Suprapubic skin (tissue), 4 donors: Measurements from ENCODE around the gene AK1. TPM values are rescaled to one million over a fixed set of nuclear protein-coding genes. Genes with fewer than 3 reads are reported as not detected.
A peak's percentile ranks its signal among the peaks of the same experiment; 100 is the strongest.

Experiments
- DNase-seq, 2 donors: peaks; one replicate each; pipeline ENCODE4 v3.0.0-alpha.2; 2019; ENCODE audit warnings: low spot score in 2 of 2
- H3K27ac ChIP-seq: fragments of 200-600 bp; sonication (generic); one replicate; pipeline ENCODE4 v1.5.1; 2019
- H3K27me3 ChIP-seq: fragments of 200-600 bp; sonication (generic); one replicate; pipeline ENCODE4 v1.5.1; 2019
- H3K36me3 ChIP-seq: fragments of 200-600 bp; sonication (generic); one replicate; pipeline ENCODE4 v1.5.1; 2019
- H3K4me1 ChIP-seq: fragments of 200-600 bp; sonication (generic); one replicate; pipeline ENCODE4 v1.5.1; 2019
- H3K4me3 ChIP-seq: fragments of 200-600 bp; sonication (generic); one replicate; pipeline ENCODE4 v1.5.1; 2019; ENCODE audit warnings: mild to moderate bottlenecking
- H3K9me3 ChIP-seq: fragments of 200-600 bp; sonication (generic); one replicate; pipeline ENCODE4 v1.5.1; 2019
- CTCF ChIP-seq, 2 donors: fragments of 200-600 bp in 1 of 2; fragments of 450-650 bp in 1 of 2; sonication (generic) in 1 of 2; IDR thresholded peaks; one replicate each; pipeline ENCODE4 v1.5.1; 2016 to 2019; ENCODE audit warnings: antibody characterized with exemption in 2 of 2, mild to moderate bottlenecking in 1 of 2, moderate library complexity in 1 of 2
- EP300 ChIP-seq: sonication (generic); formaldehyde crosslinking; IDR thresholded peaks from one replicate; pipeline ENCODE4 v1.6.1; 2017; ENCODE audit warnings: antibody characterized with exemption
- POLR2A ChIP-seq, 2 donors: fragments of 450-650 bp; IDR thresholded peaks; one replicate each; pipeline ENCODE4 v1.6.1; 2017; ENCODE audit warnings: antibody characterized with exemption in 2 of 2, mild to moderate bottlenecking in 2 of 2, moderate library complexity in 2 of 2
- POLR2AphosphoS5 ChIP-seq, 3 donors: sonication (generic); formaldehyde crosslinking; IDR thresholded peaks; one replicate each; pipeline ENCODE4 v1.6.1; 2017; ENCODE audit warnings: antibody characterized with exemption in 3 of 3
- WGBS: methylation state at CpG from one replicate; pipeline ENCODE4 v1.1.5; 2018; 5-methylcytosine and 5-hydroxymethylcytosine counted together
- total RNA-seq, 4 donors: library from RNA; depleted of rRNA; stranded (reverse); fragments of >200 nt; gene quantifications; one replicate each; pipeline ENCODE4 v1.1.0, GENCODE V29; 2016

The AK1 gene
- total RNA-seq, 4 donors from 2014 or later = 22.6 to 36.0 (median 26.0) TPM

GRCh38 chr9:127833555-127833954, 43.9 kb downstream of the AK1 start:
- H3K4me3 ChIP-seq = no peak overlapping the region
- TF ChIP-seq POLR2AphosphoS5 (IDR thresholded peaks at IDR 0.05) (peak in 1 of 3 donors; percentile 49), EP300 (no peak)
- peak overlapping the region; percentile 31 for H3K27ac ChIP-seq
- 42% methylated on average over 1 of the region's 1 CpG for WGBS
- H3K4me1 ChIP-seq = peaks cover 53% of the 10 kb centered on the region
- H3K36me3 ChIP-seq = no peaks in the 10 kb centered on the region
- H3K27me3 ChIP-seq = no peaks in the 10 kb centered on the region
- no peaks in the 10 kb centered on the region for H3K9me3 ChIP-seq
- DNase-seq = no peak

- H3K36me3 ChIP-seq = no peaks in the 10 kb centered on the region
- peaks cover 47% of the 10 kb centered on the region for H3K4me1 ChIP-seq
- no peak overlapping the region for H3K27ac ChIP-seq
- H3K27me3 ChIP-seq = no peaks in the 10 kb centered on the region
- 72% methylated on average over 7 of the region's 7 CpGs for WGBS
- no peak overlapping the region for H3K4me3 ChIP-seq
- no peaks in the 10 kb centered on the region for H3K9me3 ChIP-seq
- DNase-seq = no peak
- no peak for TF ChIP-seq CTCF (IDR thresholded peaks at IDR 0.05)
- no peak for TF ChIP-seq EP300
- TF ChIP-seq POLR2A (IDR thresholded peaks at IDR 0.05) = no peak
- TF ChIP-seq POLR2AphosphoS5 (IDR thresholded peaks at IDR 0.05) = no peak
These were observed 45.2 kb downstream of the AK1 start for GRCh38 chr9:127832248-127832647.

DNA sequence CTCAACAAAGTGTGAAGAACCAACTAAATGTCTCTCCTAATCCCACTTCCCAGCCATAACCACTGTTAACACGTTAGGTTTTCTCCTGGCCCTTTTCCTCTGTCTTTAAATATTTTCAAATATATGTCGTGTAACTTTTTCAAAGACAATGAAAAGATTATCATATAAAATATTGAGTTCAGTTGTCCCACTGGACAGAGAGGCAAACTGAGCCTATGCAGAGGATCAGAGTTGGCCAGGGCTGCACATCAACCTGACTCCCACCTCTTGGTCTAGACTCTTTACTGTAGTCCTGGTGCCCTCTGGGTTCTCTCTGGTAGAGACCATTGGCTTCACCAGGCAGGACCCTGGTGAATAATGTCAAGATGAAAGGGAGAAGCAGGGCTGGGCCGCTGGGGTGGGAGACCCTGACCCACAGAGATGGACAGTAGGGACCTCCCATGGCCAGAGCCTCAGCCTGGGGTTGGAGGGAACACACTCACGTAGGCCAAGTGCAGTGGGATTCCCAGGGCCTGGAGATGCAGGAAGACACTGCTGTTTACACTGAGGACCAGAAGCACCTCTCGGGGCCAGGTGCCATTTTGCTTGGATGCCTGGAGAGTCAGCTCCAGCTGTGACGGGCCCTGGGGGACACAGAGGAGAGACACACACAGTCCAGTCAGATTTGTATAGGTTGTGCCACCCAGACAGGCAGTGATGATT, 48.1 kb downstream of the AK1 start:
- DNase-seq = no peak

GRCh38 chr9:127828262-127829031, 49.0 kb downstream of the AK1 start:
- H3K27me3 ChIP-seq = no peaks in the 10 kb centered on the region
- H3K4me1 ChIP-seq = peaks cover 28% of the 10 kb centered on the region
- peak overlapping the region; percentile 33 for H3K4me3 ChIP-seq
- TF ChIP-seq POLR2AphosphoS5 (IDR thresholded peaks at IDR 0.05) = peak in 1 of 3 donors; percentile 18
- peak in 1 of 2 donors; percentile 77 for TF ChIP-seq POLR2A (IDR thresholded peaks at IDR 0.05)
- TF ChIP-seq CTCF (IDR thresholded peaks at IDR 0.05) = no peak
- no peak for TF ChIP-seq EP300
- WGBS = 8% methylated on average over 20 of the region's 34 CpGs
- DNase-seq = peak; percentile 94 to 95
- H3K36me3 ChIP-seq = peaks cover 8% of the 10 kb centered on the region
- H3K9me3 ChIP-seq = no peaks in the 10 kb centered on the region
- H3K27ac ChIP-seq = peak overlapping the region; percentile 61

More for the DNA sequence above, 48.1 kb downstream of the AK1 start:
- H3K27ac ChIP-seq = peak overlapping the region; percentile 61
- H3K4me3 ChIP-seq = no peak overlapping the region
- H3K9me3 ChIP-seq = no peaks in the 10 kb centered on the region
- peaks cover 8% of the 10 kb centered on the region for H3K36me3 ChIP-seq
- TF ChIP-seq CTCF (IDR thresholded peaks at IDR 0.05) = no peak
- no peak for TF ChIP-seq POLR2A (IDR thresholded peaks at IDR 0.05)
- TF ChIP-seq EP300 = no peak
- no peak for TF ChIP-seq POLR2AphosphoS5 (IDR thresholded peaks at IDR 0.05)
- WGBS = 83% methylated on average over 6 of the region's 6 CpGs
- H3K27me3 ChIP-seq = no peaks in the 10 kb centered on the region
- peaks cover 34% of the 10 kb centered on the region for H3K4me1 ChIP-seq

- Histone ChIP-seq H3K27ac (no peak overlapping the region), H3K4me3 (no peak overlapping the region), H3K9me3 (no peaks in the 10 kb centered on the region), H3K27me3 (no peaks in the 10 kb centered on the region), H3K4me1 (peaks cover 28% of the 10 kb centered on the region), H3K36me3 (peaks cover 11% of the 10 kb centered on the region)
- TF ChIP-seq POLR2A (IDR thresholded peaks at IDR 0.05) (no peak), CTCF (IDR thresholded peaks at IDR 0.05) (no peak), POLR2AphosphoS5 (IDR thresholded peaks at IDR 0.05) (no peak), EP300 (no peak)
- peak in 1 of 2 donors; percentile 62 for DNase-seq
- 53% methylated on average over 3 of the region's 7 CpGs for WGBS
These were observed 51.1 kb downstream of the AK1 start for GRCh38 chr9:127826253-127826913.
